Parathyroid adenoma (tissue), 2 donors: ENCODE results near the gene ITPR1.

Source experiments
- H2AFZ ChIP-seq: fragments of 300-600 bp; sonication (generic); one replicate; pipeline ENCODE4 v1.7.0; 2017; ENCODE audit warnings: antibody characterized with exemption, mild to moderate bottlenecking
- H3K27ac ChIP-seq: fragments of 300-600 bp; sonication (generic); one replicate; pipeline ENCODE4 v1.7.0; 2017
- H3K27me3 ChIP-seq: fragments of 300-600 bp; sonication (generic); one replicate; pipeline ENCODE4 v1.7.0; 2017; ENCODE audit warnings: low read length; ENCODE audit not compliant: control insufficient read depth, insufficient read depth
- H3K36me3 ChIP-seq: fragments of 300-600 bp; sonication (generic); one replicate; pipeline ENCODE4 v1.7.0; 2017; ENCODE audit warnings: low read length; ENCODE audit not compliant: control insufficient read depth, insufficient read depth
- H3K4me1 ChIP-seq: fragments of 300-600 bp; sonication (generic); one replicate; pipeline ENCODE4 v1.7.0; 2017; ENCODE audit warnings: control low read depth
- H3K4me2 ChIP-seq: fragments of 300-600 bp; sonication (generic); one replicate; pipeline ENCODE4 v1.7.0; 2017; ENCODE audit warnings: low read length
- H3K4me3 ChIP-seq: fragments of 300-600 bp; sonication (generic); one replicate; pipeline ENCODE4 v1.7.0; 2017; ENCODE audit warnings: low read depth, low read length
- H3K79me2 ChIP-seq: fragments of 300-600 bp; sonication (generic); one replicate; pipeline ENCODE4 v1.7.0; 2017; ENCODE audit warnings: control low read depth
- H3K9ac ChIP-seq: fragments of 300-600 bp; sonication (generic); one replicate; pipeline ENCODE4 v1.7.0; 2017; ENCODE audit warnings: mild to moderate bottlenecking
- H3K9me3 ChIP-seq: fragments of 300-600 bp; sonication (generic); one replicate; pipeline ENCODE4 v1.7.0; 2017; ENCODE audit warnings: low read length; ENCODE audit not compliant: control insufficient read depth
- TF ChIP-seq, protein P1 (sequence below): fragments of 300-600 bp; sonication (generic); IDR thresholded peaks from one replicate; pipeline ENCODE4 v1.7.0; 2017; ENCODE audit warnings: antibody characterized with exemption, mild to moderate bottlenecking
- donor health status: primary hyperparathyroidism.

Gene ITPR1

GRCh38 chr3:4462369-4463040, 30.6 kb upstream of the ITPR1 start:
- Histone ChIP-seq H3K9ac (no peak overlapping the region), H3K27ac (no peak overlapping the region), H3K4me3 (no peak overlapping the region), H3K27me3 (no peaks in the 10 kb centered on the region), H3K4me1 (peaks cover 7% of the 10 kb centered on the region), H3K36me3 (no peaks in the 10 kb centered on the region), H3K79me2 (peaks cover 10% of the 10 kb centered on the region), H2AFZ (no peak overlapping the region), H3K4me2 (no peak overlapping the region), H3K9me3 (no peaks in the 10 kb centered on the region)
- TF ChIP-seq, protein P1, sequence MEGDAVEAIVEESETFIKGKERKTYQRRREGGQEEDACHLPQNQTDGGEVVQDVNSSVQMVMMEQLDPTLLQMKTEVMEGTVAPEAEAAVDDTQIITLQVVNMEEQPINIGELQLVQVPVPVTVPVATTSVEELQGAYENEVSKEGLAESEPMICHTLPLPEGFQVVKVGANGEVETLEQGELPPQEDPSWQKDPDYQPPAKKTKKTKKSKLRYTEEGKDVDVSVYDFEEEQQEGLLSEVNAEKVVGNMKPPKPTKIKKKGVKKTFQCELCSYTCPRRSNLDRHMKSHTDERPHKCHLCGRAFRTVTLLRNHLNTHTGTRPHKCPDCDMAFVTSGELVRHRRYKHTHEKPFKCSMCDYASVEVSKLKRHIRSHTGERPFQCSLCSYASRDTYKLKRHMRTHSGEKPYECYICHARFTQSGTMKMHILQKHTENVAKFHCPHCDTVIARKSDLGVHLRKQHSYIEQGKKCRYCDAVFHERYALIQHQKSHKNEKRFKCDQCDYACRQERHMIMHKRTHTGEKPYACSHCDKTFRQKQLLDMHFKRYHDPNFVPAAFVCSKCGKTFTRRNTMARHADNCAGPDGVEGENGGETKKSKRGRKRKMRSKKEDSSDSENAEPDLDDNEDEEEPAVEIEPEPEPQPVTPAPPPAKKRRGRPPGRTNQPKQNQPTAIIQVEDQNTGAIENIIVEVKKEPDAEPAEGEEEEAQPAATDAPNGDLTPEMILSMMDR = no peak

DNA sequence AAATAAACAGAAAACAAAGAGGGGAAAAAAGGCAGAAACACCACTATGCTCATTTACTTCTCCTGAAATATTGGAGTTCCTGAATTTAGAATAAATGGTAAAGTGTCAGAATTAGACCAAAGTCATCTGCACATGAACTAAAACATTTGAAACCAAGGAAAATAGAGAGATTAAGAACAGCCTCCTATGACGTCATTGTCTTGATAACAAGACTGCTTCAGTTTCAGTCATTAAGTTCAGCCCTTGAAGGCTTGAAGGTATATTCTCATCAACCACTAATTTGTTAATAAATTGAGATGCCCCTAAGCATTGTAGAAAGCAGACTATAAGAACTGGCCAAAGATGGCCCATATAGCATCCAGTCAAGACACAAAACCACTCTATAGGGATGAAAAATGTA, 28.6 kb upstream of the ITPR1 start:
- H2AFZ ChIP-seq = no peak overlapping the region
- no peak overlapping the region for H3K9ac ChIP-seq
- H3K4me1 ChIP-seq = peaks cover 7% of the 10 kb centered on the region
- no peaks in the 10 kb centered on the region for H3K27me3 ChIP-seq
- H3K4me2 ChIP-seq = no peak overlapping the region
- no peaks in the 10 kb centered on the region for H3K36me3 ChIP-seq
- TF ChIP-seq, protein P1 = no peak
- H3K79me2 ChIP-seq = peaks cover 10% of the 10 kb centered on the region
- H3K27ac ChIP-seq = no peak overlapping the region
- H3K4me3 ChIP-seq = no peak overlapping the region
- no peaks in the 10 kb centered on the region for H3K9me3 ChIP-seq

- TF ChIP-seq, protein P1 = no peak
- Histone ChIP-seq H3K27me3 (no peaks in the 10 kb centered on the region), H3K27ac (peak within 1 kb of the TSS; percentile 80)
These were observed 26.2 kb upstream of the ITPR1 start, which contains the start of gene SUMF1 for GRCh38 chr3:4466741-4467521. TSS of gene SUMF1 (minus strand) at chr3:4467269. CDS start at chr3:4467245, 24 bp downstream.

GRCh38 chr3:4467522-4467867, 25.7 kb upstream of the ITPR1 start:
- Histone ChIP-seq H3K9ac (no peak overlapping the region), H2AFZ (peak overlapping the region; percentile 98), H3K9me3 (no peaks in the 10 kb centered on the region), H3K79me2 (peaks cover 5% of the 10 kb centered on the region), H3K4me1 (peaks cover 13% of the 10 kb centered on the region), H3K4me3 (peak overlapping the region; percentile 93), H3K4me2 (peak overlapping the region; percentile 94), H3K36me3 (no peaks in the 10 kb centered on the region), H3K27ac (peak overlapping the region; percentile 80), H3K27me3 (no peaks in the 10 kb centered on the region)
- TF ChIP-seq, protein P1 = no peak

More at GRCh38 chr3:4466741-4467521, 26.2 kb upstream of the ITPR1 start, which contains the start of gene SUMF1:
- Histone ChIP-seq H3K9me3 (no peaks in the 10 kb centered on the region), H3K79me2 (peaks cover 8% of the 10 kb centered on the region), H3K9ac (peak within 1 kb of the TSS; percentile 92), H3K4me2 (peak within 1 kb of the TSS; percentile 94), H2AFZ (peak within 1 kb of the TSS; percentile 98), H3K4me3 (peak within 1 kb of the TSS; percentile 93), H3K36me3 (no peaks in the 10 kb centered on the region), H3K4me1 (peaks cover 13% of the 10 kb centered on the region)
